Liver (tissue), 3 donors: ENCODE measurements around the gene POLN.

ENCODE experiments used
- CTCF ChIP-seq: fragments of 150-350 bp; IDR thresholded peaks from 2 replicates; pipeline ENCODE4 v1.5.1; 2017; ENCODE audit warnings: improper control_type of control experiment, low read depth, low read length; ENCODE audit not compliant: missing input control
- EGR1 ChIP-seq, 2 donors: IDR thresholded peaks; 2 replicates each; pipeline ENCODE4 v1.6.1; 2016 to 2018; ENCODE audit warnings: antibody characterized with exemption in 2 of 2, low read depth in 2 of 2
- JUND ChIP-seq, 2 donors: IDR thresholded peaks; 2 replicates each; pipeline ENCODE4 v1.6.1; 2016; ENCODE audit warnings: antibody characterized with exemption in 2 of 2
- RAD21 ChIP-seq, 2 donors: IDR thresholded peaks; 2 replicates each; pipeline ENCODE4 v1.6.1; 2016; ENCODE audit warnings: antibody characterized with exemption in 2 of 2, mild to moderate bottlenecking in 2 of 2
- REST ChIP-seq: IDR thresholded peaks from 2 replicates; pipeline ENCODE4 v1.6.1; 2016; ENCODE audit warnings: antibody characterized with exemption, mild to moderate bottlenecking
- RXRA ChIP-seq, 2 donors: IDR thresholded peaks; 2 replicates each; pipeline ENCODE4 v1.6.1; 2017 to 2018; ENCODE audit warnings: antibody characterized with exemption in 2 of 2, mild to moderate bottlenecking in 1 of 2
- SP1 ChIP-seq: IDR thresholded peaks from 2 replicates; pipeline ENCODE4 v1.6.1; 2018; ENCODE audit warnings: antibody characterized with exemption, mild to moderate bottlenecking
- TAF1 ChIP-seq: conservative IDR thresholded peaks from 2 replicates; pipeline ENCODE4 v1.6.1; 2016; ENCODE audit warnings: antibody characterized with exemption, mild to moderate bottlenecking
- YY1 ChIP-seq: IDR thresholded peaks from 2 replicates; pipeline ENCODE4 v1.6.1; 2016; ENCODE audit warnings: antibody characterized with exemption, mild to moderate bottlenecking
- TF ChIP-seq, protein P1 (sequence below): IDR thresholded peaks from 2 replicates; pipeline ENCODE4 v1.6.1; 2016; ENCODE audit warnings: antibody characterized with exemption
- donor health status: healthy.
- donor health status: healthy.

DNA sequence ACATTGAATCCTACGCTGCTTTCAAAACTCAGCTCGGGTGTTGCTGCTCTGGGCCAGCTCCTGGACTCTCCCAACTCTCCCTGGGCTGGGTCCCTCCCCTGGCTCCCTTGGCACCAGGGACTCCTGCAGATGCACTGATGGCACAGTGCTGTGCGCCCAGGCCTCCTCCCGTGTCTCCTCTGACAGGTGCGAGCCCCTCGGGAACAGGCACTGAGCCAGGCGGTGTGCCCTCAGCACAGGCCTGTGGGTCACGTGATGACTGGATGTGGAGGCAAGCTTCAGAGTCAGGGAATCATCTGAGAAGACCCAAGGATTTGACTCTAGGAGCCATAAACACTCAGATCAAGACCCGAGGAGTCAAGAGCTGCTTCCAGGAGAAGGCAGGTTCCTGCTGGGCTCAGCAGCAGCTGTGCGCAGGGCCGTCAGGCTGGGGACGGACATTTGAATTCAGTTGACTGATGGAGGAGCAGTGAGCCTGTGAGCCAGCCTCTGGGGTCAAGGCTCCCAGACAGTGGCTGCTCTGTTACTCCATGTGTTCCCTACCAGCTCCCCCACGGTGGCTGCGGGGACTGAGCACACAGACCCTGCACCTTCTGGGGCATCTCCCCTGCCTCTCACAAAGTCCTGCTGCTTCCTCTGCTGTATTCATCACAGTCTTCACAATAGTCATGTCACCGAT, 149.8 kb downstream of the POLN start:
- no peak for TF ChIP-seq CTCF
- TF ChIP-seq REST: no peak
- TF ChIP-seq, protein P1, sequence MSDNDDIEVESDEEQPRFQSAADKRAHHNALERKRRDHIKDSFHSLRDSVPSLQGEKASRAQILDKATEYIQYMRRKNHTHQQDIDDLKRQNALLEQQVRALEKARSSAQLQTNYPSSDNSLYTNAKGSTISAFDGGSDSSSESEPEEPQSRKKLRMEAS: no peak
- TF ChIP-seq YY1: no peak
- TF ChIP-seq JUND (IDR thresholded peaks at IDR 0.05): no peak
- TF ChIP-seq RAD21 (IDR thresholded peaks at IDR 0.05): no peak
- TF ChIP-seq TAF1: no peak
- no peak for TF ChIP-seq RXRA (IDR thresholded peaks at IDR 0.05)
- no peak for TF ChIP-seq EGR1 (IDR thresholded peaks at IDR 0.05; ENCODE audit: low read depth in 2 of 2)
- no peak for TF ChIP-seq SP1
